Stimulated activated CD4-positive, alpha-beta T cell treated with anti-CD3 and anti-CD28 coated beads, Interleukin-12 subunit alpha, Interleukin-12 subunit beta, amount 100 ng/mL, for 24 hours (primary cell): ENCODE measurements around the gene RBM20.
"Not testable (repeated sequence)": the region's sequence is repeated elsewhere in the genome, so short reads cannot be mapped to it uniquely, and the experiment has no call there.

Experiments used
- DNase-seq, 2 experiments: peaks; one replicate each; pipeline ENCODE4 v3.0.0-alpha.2; 2020; ENCODE audit warnings: low read depth in 2 of 2

RBM20 gene

DNA sequence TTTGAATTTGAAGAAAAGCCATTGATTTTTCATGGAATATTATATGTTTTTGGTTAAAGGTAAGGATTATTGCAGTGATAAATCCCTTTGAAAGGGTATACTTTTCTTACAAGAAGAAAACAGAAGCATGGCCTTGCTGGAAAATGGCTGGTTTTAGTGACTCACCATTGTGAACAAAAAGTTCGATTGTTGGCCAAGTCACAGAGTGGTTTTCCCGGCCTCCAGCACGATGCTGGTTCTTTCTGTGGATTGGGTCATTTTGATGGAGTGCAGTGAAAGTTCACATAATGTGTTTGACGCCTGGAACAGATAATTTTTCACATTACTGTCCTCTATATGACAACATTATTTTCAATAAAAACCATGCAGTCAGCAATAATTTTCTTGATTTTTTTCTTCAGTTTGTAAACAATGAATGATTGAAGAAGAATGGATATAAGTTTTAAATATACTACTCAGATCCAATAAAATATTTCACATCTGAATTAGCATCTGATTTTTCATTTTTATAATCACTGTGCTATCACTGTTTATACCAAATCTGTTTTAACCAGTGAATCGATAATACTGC, 60.9 kb downstream of the RBM20 start:
- DNase-seq, result no peak

DNA sequence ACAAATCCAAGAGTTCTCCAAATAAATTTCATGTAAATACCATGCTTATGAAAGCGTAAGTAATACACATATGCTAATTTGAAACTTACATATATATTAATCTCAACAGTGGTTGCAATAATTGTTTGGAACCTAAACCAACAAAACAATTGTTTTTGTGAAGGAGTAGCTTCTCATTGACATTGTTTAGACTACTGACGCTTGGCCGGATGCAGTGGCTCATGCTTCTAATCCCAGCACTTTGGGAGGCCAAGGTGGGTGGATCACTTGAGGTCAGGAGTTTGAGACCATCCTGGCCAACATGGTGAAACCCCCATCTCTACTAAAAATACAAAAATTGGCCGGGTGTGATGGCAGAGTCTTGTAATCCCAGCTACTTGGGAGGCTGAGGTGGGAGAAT, 61.5 kb downstream of the RBM20 start:
- not testable (repeated sequence) for DNase-seq

DNA sequence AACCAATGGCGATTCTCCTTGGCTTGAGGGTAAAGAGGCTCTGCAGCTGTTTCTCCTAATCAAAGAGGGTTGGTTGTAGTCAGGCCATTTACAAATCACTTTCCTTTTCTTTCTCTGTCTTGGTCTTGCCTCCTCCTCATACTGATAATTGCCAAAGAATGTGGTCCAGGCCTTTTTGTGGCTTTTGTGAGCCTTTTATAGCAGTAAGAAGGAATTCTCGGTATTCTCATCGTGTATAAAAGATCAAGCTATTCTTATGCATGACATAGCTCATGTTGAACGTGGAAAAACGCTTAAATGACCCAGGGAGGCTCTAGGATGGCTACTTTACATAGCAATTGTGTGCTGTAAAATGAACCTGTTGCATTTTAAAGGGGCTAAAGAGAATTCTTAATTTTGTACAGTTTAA, 62.6 kb downstream of the RBM20 start:
- no peak for DNase-seq

DNA sequence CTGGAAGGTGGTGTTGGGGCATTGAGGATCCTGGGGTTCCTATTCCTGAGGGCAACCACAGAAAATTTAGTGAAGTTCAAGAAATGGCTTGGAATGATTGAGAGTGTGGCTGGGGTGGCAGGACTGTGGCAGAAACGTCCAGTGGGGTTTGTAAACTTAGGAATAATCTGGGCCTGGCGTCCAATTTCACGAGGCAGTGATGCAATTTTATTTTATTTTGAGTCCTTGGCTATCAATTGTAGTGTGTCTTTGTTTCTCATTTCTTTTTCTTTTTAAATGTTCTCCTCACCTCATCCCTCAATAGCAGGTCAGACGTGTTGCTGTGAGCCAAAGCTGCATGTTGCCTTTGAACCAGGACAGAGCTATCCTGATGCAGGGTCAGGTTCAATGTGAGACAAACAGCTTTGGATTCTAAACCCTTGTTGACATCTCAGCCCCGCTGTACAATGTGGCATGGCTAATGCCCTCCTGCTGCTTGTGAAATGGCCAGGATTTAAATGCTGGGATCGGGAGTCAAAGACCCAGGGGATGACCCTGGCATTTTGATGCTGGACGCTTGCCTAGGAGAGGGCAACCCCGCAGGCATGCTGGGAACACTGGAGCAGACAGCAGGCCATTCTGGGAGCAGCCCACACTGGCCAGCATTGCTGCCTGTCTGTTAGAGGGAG, 64.8 kb downstream of the RBM20 start:
- DNase-seq, result no peak

DNA sequence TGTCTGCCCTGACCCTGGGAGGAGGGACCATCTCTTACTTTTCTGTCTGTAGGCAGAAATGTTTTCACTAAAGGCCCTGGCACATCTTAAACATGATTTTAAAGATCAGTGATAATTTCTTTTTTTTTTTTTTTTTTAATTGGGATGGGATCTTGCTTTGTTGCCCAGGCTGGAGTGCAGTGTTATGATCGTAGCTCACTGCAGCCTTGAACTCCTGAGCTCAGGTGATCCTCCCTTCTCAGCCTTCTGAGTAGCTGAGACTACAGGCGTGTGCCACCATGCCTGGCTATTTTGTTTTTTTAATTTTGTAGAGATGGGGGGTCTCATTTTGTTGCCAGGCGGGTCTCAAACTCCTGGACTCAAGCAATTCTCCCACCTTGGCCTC, 65.3 kb downstream of the RBM20 start:
- DNase-seq, result no peak

DNA sequence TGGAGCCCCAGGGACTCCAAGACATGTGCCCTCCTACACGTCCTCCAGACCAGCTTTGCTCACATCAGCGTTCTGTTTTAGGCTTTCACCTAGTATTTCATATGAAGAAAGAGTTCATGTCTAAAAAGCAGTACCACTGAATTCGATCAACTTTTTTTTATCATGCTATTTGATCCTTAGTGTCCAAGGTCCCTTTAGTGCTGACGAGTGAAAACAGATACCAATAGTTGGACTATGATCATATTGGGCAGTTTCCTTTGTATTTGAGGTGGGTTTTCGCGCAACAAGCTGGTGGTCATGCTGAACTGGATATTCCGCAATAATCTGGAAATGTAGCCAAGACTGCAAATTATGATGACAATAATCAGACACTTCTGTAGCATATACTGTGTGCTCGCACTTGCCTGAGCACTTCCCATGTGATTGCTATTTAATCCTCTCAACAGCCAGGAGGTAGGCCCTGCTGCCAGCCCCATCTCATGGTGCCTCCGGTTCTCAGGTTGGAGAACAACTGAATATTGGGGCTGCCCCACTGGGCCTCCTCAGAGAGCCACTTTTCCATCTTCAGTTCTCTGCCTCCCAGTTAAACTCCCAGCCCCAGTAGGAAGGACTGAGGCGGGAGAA, 65.9 kb downstream of the RBM20 start:
- no peak for DNase-seq

DNA sequence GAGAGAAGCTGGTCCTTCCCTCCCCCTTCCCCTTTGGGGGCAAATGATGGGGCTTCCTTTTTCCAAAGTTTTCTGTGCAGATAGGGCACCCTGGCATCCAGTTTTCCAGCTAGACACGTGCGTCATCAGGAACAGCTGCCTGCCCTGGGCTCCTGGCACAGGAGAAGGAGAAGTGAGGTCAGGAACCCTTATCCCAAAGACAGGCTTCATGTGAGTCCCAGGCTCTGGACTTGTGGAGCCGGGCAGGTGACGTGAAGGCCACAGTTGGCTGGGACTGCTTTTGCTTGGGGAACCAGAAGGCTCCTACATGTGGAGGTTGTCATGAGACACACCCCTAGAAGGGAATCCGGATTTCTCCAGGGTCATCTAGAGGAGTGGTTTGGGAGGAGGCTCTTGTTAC, 66.5 kb downstream of the RBM20 start:
- no peak for DNase-seq

DNA sequence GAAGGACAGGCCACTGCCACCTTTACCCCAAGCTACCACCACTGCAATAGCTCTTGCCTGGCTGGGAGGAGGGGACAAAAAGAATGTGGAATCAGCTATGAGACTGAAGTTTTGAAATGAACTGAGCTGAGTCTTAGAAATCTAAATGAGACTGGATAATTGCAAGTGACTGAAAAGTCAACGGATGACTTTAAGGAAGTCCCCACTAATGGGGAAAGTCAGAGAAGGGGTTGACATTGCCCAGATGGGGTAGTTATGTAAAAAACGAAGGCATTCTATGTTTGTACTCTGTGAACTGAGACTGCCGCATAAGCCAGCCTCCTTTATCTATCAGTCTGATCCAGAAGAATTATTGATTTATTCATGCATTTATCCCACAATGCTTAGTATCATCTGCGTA, 67.2 kb downstream of the RBM20 start:
- no peak for DNase-seq

DNA sequence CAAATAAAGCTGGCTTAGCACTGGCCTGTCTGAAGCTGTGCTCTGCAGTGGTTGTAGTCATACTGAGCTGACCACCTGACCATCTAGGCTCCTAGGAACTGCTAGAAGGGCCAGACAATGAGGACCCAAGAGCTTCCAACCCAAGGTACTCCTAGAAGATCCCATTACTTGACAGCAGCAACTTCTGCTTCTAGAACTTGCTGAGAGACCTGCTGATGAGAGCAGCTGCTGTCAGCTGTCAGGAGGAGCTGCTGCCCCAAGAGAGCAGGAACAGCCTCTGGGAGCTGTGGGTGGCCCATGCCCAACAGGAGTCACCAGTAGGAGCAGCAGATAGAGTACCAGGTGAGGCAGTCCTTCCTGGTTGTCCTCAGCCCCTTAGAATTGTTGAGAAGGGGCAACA, 70.2 kb downstream of the RBM20 start:
- DNase-seq, result no peak

DNA sequence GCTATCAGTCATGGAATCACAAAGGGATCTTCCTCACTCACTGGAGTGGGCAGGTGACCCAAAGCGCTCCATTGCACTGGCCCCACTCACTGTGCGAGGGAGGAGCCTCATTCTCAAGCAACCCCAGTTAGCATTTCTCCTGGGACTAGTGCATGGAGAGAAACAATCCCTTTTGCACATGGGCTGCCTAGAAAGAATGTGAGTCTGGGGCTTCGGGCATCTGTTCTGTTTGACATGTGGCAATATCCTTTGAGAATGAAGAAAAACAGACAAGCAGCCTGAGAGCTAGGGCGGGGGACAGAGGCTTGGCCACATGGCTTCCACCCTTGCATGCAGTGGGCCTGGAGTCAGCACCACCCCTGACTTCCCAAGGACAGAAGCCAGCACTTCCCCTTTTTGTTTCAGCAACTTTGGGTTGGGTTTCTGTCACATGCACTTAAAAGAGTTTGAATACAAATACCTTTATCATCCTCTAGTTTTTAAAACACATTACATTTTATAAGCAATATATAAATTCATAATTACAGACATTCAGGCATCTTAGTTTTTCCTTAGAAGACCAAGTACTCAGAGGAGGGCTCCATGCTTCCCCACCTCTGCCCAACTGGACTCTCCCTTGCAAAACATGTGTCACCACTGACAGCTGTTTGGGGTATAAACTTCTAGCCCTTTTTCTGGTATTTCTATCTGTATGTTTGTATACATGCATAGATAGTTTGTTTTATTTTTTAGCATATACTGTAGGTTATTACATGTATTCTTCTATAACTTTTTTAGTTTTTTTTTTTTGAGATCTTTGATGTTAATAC, 73.8 kb downstream of the RBM20 start:
- DNase-seq, result no peak

DNA sequence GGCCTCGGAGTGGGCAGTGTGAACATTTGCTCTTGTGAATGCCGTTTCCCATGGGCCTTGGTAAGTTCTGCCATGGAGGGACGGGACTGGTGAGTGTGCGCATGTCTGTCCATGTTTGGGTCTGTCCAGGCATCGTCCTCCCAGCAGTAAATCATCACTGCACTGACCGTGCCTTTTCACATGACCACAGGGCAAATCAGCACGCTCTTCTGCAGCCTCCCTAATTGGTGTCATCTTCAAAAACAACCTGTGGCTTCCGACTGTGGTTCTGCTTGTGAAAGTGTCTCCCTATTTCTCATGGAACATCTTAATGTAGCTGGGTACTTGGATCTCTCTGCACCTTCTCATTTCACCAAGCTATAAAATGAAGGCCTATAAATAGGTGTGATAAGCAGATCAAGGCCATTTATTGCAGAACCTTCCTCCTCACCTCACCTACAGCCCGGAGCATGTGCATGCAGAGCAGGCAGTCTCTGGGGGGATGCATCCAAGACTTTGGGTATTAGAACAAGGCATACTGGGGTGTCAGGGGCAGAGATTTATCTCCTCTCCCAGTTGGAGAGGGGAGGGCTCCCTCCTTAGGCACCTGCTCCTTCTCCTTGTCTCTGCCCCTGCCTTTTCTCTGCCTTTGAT, 77.4 kb downstream of the RBM20 start:
- no peak for DNase-seq

DNA sequence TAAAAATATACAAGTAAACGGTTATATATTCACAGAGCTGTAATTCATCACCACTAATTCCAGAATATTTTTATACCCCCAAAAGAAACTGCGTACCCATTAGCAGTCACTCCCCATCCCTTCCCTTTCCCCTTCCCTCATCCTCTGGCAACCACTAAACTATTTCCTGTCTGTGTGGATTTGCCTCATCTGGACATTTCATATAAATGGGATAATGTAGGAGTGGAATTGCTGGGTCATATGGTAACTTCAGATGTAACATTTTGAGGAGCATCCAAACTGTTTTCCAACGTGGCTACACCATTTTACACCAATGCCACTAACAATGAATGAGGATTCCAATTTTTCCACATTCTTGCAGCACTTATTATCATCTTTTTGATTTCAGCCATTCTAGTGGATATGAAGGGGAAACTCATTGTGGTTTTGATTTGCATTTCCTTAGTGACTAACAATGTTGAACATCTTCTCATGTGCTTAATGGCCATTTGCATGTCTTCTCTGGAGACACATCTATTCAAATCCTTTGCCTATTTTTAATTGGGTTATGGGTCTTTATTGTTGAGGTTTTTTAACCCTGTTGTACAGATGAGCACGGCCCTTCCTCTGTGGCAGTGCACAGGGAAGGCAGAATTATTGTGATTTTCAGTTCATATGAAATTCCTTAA, 79.2 kb downstream of the RBM20 start:
- no peak for DNase-seq

DNA sequence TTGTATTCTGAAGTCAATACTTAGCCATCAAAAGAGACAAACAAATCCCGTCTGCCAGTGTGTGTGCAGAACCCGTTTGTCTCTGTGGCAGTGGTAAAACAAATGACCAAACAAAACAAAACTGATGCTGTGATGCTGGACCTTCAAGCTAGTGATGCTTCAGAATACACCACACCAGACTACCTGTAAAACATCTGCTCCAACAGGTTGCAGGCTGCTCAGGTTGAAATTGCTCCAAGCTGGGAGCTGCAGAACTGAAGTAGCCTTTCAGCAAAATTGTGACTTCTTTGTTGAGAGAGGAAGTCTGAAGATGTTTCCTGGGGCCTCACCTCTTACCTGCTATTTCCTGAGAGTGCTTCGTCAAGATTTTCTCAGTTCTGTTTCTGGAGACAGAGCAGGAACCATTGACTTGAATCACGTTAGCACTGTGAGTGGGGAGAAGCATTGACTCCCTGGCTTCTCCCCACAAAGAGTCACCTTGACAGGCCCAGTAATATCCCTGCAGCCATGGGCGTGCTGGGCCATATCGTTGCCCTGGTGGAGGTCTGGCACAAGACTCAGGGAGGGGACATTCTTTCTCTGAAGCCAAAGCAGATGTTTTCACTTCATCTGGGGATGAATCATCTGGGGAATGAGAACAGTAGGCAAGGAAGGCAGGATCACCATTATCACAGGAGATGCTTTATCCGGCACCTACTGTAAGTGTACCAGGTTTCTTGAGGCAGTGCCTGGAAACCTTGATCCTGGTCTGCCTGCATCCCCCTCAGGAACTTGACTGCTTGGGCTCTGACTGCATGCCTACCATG, 80.2 kb downstream of the RBM20 start:
- no peak for DNase-seq

DNA sequence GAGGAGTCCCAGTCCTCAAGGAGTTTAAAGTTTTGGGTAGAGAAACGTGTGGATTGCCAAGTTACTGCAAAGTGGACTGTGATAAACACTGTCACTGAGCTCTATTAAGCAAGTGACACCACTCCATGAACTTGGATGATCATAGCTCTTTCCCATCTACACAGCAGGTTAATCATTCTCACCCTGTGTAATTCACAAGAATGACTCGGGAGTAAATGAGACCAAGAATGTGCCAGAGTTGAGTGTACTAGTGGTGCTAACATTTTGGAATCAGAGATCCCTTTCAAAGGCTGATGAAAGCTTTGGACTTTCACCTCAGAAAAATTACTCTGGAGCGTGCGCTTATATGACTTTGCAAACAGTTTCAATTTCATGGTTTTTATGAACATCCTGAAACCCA, 80.8 kb downstream of the RBM20 start:
- no peak for DNase-seq

DNA sequence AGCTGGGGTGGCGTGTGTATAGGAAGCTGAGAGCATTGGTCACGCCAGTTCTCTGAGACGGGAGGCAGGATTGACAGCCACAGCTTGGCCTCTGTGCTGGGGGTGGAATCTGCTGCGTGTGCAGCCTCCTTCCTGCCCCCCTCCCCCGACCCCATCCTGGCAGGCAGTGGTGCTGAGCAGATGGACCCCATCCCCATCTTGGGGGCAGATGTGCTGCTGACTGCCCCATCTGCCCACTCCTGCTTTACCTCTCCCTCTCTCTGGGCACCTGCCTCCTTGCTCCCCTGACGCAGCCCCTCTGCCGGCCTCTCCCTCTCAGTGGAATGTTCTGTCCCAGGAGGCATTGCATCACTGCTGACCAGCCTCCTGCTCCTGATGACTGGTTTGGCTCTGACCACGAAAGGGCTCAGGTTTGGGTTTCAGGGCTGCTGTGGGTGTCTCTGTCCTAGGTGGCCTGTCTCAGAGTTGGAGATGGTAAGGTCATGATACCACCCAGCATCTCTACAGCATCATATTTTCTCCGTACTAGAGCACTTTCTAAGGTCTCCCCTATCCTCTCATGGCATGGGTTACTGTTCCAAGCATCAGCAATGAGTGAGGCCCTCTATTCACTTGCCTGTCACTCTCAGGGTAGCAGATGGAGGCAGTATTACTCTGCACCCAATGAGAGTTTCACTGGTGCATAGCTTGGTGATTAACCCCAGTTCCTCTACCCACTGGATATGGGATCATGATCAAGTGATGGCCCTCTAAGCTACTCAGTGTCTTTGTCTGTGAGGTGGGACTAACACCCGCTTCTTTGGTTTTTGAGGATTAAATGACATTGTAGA, 81.9 kb downstream of the RBM20 start:
- no peak for DNase-seq

DNA sequence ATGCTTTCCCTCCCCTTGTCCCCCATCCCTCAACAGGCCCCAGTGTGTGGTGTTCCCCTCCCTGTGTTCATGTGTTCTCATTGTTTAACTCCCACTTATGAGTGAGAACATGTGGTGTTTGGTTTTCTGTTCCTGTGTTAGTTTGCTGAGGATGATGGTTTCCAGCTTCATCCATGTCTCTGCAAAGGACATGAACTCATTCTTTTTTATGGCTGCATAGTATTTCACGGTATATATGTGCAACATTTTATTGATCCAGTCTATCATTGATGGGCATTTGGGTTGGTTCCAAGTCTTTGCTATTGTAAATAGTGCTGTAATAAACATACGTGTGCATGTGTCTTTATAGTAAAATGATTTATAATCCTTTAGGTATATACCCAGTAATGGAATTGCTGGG, 83.6 kb downstream of the RBM20 start:
- DNase-seq, result not testable (repeated sequence)

DNA sequence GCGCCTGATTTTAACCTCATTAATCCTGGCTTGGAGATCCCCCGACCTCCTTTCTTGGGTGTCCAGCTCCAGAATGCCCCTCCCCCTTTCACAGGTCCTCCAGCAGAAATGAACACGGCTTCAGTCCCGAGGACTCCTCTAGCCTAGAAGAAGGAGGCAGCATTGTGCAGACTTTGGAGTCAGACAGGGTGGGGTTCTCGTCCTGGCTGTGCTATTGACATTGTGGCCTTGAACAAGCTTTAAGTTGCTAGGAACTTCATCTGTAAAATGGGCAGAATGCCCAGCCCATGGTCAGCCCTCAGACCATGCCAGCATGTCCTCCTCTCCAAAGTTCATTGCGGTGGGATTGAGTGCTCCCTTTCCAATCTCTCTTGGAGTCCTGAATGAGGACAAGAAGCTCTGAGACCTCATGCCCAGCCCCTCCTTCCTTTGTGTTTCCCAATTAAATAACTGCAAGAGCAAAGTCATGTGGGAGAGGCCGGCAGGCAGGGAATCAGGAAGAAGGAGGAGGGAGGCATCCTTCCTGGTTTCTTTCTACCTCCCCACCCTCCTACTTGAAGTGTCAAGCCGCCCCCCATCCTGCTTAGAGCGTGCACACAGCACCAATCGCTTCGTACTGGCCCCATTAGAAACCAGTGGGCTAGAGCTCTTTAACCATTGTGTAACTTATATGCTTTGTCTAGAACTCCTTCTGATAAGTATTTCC, 86.4 kb downstream of the RBM20 start:
- no peak for DNase-seq

DNA sequence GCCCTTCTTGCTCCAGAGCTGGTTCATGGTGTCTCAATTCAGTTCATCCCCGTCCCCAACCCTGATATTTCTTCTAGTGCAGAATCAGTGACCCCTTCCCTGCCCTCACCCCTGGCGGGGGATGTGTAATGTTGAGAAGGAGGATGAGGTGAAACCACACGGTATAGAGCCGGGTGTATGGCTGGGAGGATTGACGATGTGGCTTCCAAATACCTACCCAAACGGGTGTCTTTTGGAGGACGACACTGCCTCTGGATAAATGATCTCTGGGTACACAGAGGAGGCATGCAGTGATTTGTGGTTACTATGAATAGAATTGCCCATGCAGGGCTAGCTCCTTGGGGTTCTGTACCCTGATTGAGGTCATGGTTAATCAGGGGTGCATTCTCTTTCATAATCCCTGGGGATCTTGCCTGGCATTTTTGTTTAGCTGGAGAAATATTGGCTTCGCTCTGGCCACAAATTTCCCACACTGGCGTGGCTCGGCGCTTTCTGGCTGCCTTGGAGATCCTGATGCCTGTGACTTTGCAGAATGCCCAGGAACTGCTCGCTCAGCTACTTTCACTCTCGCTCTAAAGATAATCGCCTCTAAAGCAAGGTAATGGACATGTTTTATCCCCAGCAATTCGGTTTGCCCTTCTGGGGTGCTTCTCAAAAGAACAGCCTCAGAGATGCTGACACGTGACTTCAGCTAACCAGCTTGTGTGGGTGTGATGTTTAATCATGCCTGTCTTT, 89.2 kb downstream of the RBM20 start:
- DNase-seq, result no peak

DNA sequence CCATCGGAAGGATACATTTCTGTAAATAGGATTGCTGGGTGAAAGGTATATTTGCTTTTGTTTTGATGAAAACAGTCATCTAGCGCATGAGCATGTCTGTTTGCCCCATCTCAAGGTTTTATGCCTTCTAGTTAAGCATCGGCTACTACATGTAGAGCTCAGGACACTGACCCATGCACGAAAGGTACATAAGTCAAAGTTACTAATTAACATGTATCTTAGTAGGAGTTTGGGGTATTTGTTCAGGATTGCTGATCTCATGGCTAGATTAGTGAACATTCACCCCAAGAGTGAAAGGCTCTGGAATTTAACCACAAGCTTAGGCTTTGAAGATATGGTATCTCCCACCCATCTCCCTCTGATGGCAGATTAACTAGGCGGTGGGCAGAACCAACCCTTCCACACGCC, 91.5 kb downstream of the RBM20 start:
- no peak for DNase-seq
